Natural killer cell treated with Interleukin-12 subunit alpha and Interleukin-12 subunit beta and Interleukin-15 and Interleukin-18, amount 100 ng/mL, for 72 hours (primary cell): ENCODE data around the gene BICRA. TPM values are rescaled to one million over a fixed set of nuclear protein-coding genes. Genes with fewer than 3 reads are reported as not detected.

Experiments
- ATAC-seq, 2 donors: fragments of 150-1000 bp; cut with Tn5 transposase in 1 of 2; sonication (Bioruptor Pico), chemical (Tn5 transposase) in 1 of 2; 2 replicates each; pipeline ENCODE4 v1.10.0; 2021
- DNase-seq: peaks from one replicate; pipeline ENCODE4 v3.0.0; 2022; ENCODE audit warnings: low spot score
- H3K27ac Mint-ChIP-seq, 2 donors: 1 replicate in 1 of 2; 2 replicates in 1 of 2; pipeline ENCODE4 v1.8.0; 2022; ENCODE audit warnings: mixed read lengths in 2 of 2, mild to moderate bottlenecking in 1 of 2, moderate library complexity in 1 of 2
- H3K27me3 Mint-ChIP-seq, 2 donors: 1 replicate in 1 of 2; 2 replicates in 1 of 2; pipeline ENCODE4 v1.8.0; 2022; ENCODE audit warnings: mixed read lengths in 2 of 2
- H3K36me3 Mint-ChIP-seq: one replicate; pipeline ENCODE4 v1.8.0; 2022; ENCODE audit warnings: mixed read lengths
- H3K4me1 Mint-ChIP-seq, 2 donors: 1 replicate in 1 of 2; 2 replicates in 1 of 2; pipeline ENCODE4 v1.8.0; 2022; ENCODE audit warnings: low read depth in 2 of 2, mixed read lengths in 2 of 2, mild to moderate bottlenecking in 1 of 2
- H3K4me3 Mint-ChIP-seq: one replicate; pipeline ENCODE4 v1.8.0; 2022; ENCODE audit warnings: mixed read lengths
- H3K9me3 Mint-ChIP-seq: 2 replicates; pipeline ENCODE4 v1.8.0; 2022; ENCODE audit warnings: mixed read lengths
- total RNA-seq, 2 donors: library from RNA; stranded (reverse); gene quantifications; one replicate each; pipeline ENCODE4 v1.2.3, GENCODE V29; 2022

Gene BICRA
- total RNA-seq, 2 donors from 2014 or later, result 14.4 to 17.5 TPM

DNA sequence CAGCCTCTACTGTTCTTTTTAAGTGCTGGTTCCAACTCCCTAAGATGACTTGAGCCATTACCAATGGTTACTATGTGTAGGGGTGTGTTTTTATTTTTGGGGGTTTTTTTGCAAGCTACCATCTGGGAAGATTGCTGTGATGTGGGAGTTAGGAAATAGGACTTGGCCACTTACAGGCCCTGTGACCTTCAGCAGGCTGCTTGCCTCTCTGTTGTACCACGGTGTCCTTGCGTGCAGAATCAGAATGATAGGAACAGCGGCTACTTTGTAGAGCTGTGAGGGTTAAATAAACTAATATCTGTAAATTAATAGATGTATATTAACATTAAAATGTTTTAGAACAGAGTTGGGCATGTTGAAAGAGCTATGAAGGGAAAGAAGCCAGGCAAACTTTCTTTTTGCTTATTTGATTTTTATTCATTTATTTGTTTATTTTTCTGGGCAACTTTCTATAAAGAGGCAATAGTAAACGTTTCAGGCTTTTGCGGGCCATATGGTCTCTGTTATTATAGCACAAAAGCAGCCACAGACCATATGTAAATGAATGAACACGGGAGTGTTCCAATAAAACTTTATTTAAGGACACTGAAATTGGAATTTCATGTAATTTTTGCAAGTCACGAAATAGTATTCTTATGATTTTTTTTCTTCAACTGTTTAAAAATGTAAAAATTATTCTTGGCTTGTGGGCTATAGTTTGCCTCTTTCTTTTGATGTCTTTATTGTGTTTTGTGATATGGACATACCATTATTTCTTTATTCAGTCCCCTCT, 77.9 kb downstream of the BICRA start:
- Mint-ChIP-seq H3K9me3 (no peaks in the 10 kb centered on the region), H3K27me3 (no peaks in the 10 kb centered on the region), H3K36me3 (no peaks in the 10 kb centered on the region), H3K4me3 (no peak overlapping the region), H3K4me1 (peaks cover 0 to 4% of the 10 kb centered on the region in 2 donors), H3K27ac (no peak overlapping the region)
- DNase-seq (no peak), ATAC-seq (no peak)

- ATAC-seq, result no peak
- H3K27ac Mint-ChIP-seq, result no peak overlapping the region
- no peak for DNase-seq
- H3K36me3 Mint-ChIP-seq, result no peaks in the 10 kb centered on the region
- no peaks in the 10 kb centered on the region for H3K27me3 Mint-ChIP-seq
- peaks cover under 1 to 4% of the 10 kb centered on the region in 2 donors for H3K4me1 Mint-ChIP-seq
- no peaks in the 10 kb centered on the region for H3K9me3 Mint-ChIP-seq
- H3K4me3 Mint-ChIP-seq, result no peak overlapping the region
These were observed 79.0 kb downstream of the BICRA start for GRCh38 chr19:47687906-47688305.

DNA sequence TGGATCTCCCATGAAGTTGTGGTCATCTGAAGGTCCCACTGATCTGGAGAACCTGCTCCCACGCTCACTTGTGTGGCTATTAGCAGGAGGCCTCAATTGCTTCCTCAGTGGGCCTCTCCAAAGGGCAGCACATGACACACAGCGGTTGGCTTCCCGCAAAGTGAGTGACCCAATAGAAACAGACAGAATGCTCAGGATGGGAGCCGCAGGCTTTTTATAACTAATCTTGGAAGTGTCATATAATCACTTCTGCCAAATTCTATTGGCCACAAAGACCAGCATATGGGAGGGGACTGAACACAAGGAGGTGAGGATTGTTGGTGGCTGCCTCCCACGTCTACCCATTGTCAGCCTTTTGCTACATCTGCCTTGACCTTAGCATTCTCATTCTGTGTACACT, 82.2 kb downstream of the BICRA start:
- DNase-seq (no peak), ATAC-seq (no peak)
- no peaks in the 10 kb centered on the region for H3K27me3 Mint-ChIP-seq
- no peaks in the 10 kb centered on the region for H3K36me3 Mint-ChIP-seq
- H3K27ac Mint-ChIP-seq, result no peak overlapping the region
- peaks cover 4 to 8% of the 10 kb centered on the region in 2 donors for H3K4me1 Mint-ChIP-seq
- H3K9me3 Mint-ChIP-seq, result no peaks in the 10 kb centered on the region
- H3K4me3 Mint-ChIP-seq, result no peak overlapping the region

DNA sequence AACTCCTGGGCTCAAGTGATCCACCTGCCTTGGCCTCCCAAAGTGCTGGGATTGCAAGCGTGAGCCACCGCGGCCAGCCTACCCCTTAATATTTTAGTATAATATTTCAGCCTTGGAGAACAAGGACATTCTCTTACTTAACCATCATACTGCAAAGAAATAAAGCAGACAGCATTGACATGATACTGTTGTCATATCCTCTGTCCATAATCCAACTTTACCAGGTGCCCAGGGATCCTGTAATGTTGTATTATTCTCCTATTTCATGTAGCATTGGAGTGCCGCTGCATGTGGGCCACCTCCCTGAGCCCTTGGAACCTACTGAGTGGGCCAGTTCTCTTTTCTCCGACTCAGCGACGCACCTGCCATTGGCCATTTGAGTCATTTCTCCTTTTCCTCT, 82.8 kb downstream of the BICRA start:
- no peaks in the 10 kb centered on the region for H3K9me3 Mint-ChIP-seq
- no peaks in the 10 kb centered on the region for H3K36me3 Mint-ChIP-seq
- H3K27ac Mint-ChIP-seq, result no peak overlapping the region
- DNase-seq, result no peak
- no peak for ATAC-seq
- peaks cover 4 to 8% of the 10 kb centered on the region in 2 donors for H3K4me1 Mint-ChIP-seq
- H3K4me3 Mint-ChIP-seq, result no peak overlapping the region
- no peaks in the 10 kb centered on the region for H3K27me3 Mint-ChIP-seq

DNA sequence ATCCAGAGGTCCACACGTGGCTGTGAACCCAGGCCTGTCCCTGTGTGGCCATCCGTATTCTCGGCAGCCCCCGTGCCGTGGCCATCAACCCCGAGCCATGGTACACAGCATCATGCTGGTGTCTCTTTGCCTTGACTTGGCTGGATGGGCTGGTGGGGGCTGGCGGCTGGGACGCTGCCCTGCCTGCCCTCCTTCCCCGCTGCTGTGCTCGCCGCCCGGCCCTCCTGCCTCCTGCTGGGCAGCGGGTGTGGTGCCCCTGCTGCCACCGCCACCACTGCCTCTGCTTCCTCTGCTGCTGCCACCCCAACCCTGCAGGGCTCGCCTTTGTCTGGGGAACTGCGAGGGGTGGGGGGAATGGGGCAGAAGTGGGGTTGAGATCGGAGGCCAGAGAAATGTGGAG, 84.6 kb downstream of the BICRA start:
- H3K27ac Mint-ChIP-seq, result no peak overlapping the region
- ATAC-seq (no peak), DNase-seq (no peak)
- H3K27me3 Mint-ChIP-seq, result no peaks in the 10 kb centered on the region
- H3K9me3 Mint-ChIP-seq, result no peaks in the 10 kb centered on the region
- H3K36me3 Mint-ChIP-seq, result no peaks in the 10 kb centered on the region
- no peak overlapping the region for H3K4me3 Mint-ChIP-seq
- peaks cover 0 to 8% of the 10 kb centered on the region in 2 donors for H3K4me1 Mint-ChIP-seq

GRCh38 chr19:47693903-47694302, 85.0 kb downstream of the BICRA start:
- no peaks in the 10 kb centered on the region for H3K36me3 Mint-ChIP-seq
- DNase-seq (no peak), ATAC-seq (no peak)
- H3K4me1 Mint-ChIP-seq, result peaks cover 0 to 8% of the 10 kb centered on the region in 2 donors
- H3K9me3 Mint-ChIP-seq, result no peaks in the 10 kb centered on the region
- H3K27me3 Mint-ChIP-seq, result no peaks in the 10 kb centered on the region
- H3K27ac Mint-ChIP-seq, result no peak overlapping the region
- H3K4me3 Mint-ChIP-seq, result no peak overlapping the region

GRCh38 chr19:47694466-47695273, 85.7 kb downstream of the BICRA start:
- peak in 1 of 2 donors; percentile 34 for ATAC-seq
- Mint-ChIP-seq H3K27ac (no peak overlapping the region), H3K27me3 (no peaks in the 10 kb centered on the region), H3K36me3 (no peaks in the 10 kb centered on the region), H3K9me3 (no peaks in the 10 kb centered on the region), H3K4me1 (peaks cover 0 to 8% of the 10 kb centered on the region in 2 donors), H3K4me3 (no peak overlapping the region)
- no peak for DNase-seq

- no peaks in the 10 kb centered on the region for H3K9me3 Mint-ChIP-seq
- DNase-seq, result no peak
- no peaks in the 10 kb centered on the region for H3K27me3 Mint-ChIP-seq
- H3K36me3 Mint-ChIP-seq, result no peaks in the 10 kb centered on the region
- ATAC-seq, result no peak
- no peak overlapping the region for H3K4me3 Mint-ChIP-seq
- H3K4me1 Mint-ChIP-seq, result peaks cover 0 to 8% of the 10 kb centered on the region in 2 donors
- H3K27ac Mint-ChIP-seq, result peak overlapping the region in 1 of 2 donors; percentile 12
These were observed 86.8 kb downstream of the BICRA start for GRCh38 chr19:47695533-47696262.

GRCh38 chr19:47696635-47697034, 87.7 kb downstream of the BICRA start:
- Mint-ChIP-seq H3K9me3 (no peaks in the 10 kb centered on the region), H3K4me3 (no peak overlapping the region), H3K27ac (no peak overlapping the region), H3K27me3 (no peaks in the 10 kb centered on the region), H3K36me3 (no peaks in the 10 kb centered on the region), H3K4me1 (peaks cover 0 to 8% of the 10 kb centered on the region in 2 donors)
- DNase-seq (no peak), ATAC-seq (no peak)

DNA sequence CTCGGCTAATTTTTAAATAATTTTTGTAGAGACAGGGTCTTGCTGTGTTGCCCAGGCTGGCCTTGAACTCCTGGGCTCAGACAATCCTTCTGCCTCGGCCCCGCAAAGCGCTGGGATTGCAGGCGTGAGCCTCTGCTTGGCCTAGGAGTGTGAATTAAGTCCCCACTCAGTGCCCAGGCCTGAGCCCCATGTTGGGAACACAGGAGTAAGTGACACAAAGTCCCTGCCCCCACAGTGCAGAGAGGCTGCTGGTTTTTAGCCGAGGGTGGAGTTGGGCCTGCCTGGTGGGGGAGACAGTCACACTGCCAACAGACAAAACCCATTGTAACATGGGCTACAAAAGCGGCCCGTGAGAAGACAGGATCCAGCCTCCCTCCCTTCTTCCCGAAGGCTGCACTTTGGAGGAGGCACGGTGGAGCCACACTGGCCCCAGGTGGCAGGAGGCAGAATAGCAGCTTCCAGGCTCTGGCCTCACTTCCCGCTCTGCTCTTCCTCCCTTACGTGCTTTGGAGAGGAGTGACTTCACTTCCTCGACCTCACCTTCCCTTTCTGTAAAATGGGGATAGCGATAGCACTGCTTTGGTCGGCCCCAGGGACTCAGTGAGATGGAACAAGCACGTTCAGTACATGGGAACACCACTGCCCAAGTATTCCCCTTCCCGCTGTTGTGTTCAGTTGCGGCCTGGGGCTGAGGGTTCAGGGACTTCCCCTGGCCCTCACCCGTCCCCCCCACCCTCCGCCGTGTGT, 89.1 kb downstream of the BICRA start:
- H3K36me3 Mint-ChIP-seq, result no peaks in the 10 kb centered on the region
- H3K27ac Mint-ChIP-seq, result no peak overlapping the region
- H3K4me3 Mint-ChIP-seq, result no peak overlapping the region
- H3K27me3 Mint-ChIP-seq, result no peaks in the 10 kb centered on the region
- H3K9me3 Mint-ChIP-seq, result no peaks in the 10 kb centered on the region
- ATAC-seq (peak; percentile 46 to 67), DNase-seq (no peak)
- peaks cover 0 to 6% of the 10 kb centered on the region in 2 donors for H3K4me1 Mint-ChIP-seq

- Mint-ChIP-seq H3K27me3 (no peaks in the 10 kb centered on the region), H3K4me1 (peaks cover 0 to 4% of the 10 kb centered on the region in 2 donors), H3K4me3 (no peak overlapping the region), H3K36me3 (no peaks in the 10 kb centered on the region), H3K9me3 (no peaks in the 10 kb centered on the region), H3K27ac (no peak overlapping the region)
- ATAC-seq, result no peak
- DNase-seq, result no peak
These were observed 89.9 kb downstream of the BICRA start for GRCh38 chr19:47698631-47699359.

GRCh38 chr19:47699360-47699917, 90.5 kb downstream of the BICRA start:
- H3K4me3 Mint-ChIP-seq, result no peak overlapping the region
- H3K36me3 Mint-ChIP-seq, result no peaks in the 10 kb centered on the region
- no peak overlapping the region for H3K27ac Mint-ChIP-seq
- peaks cover 0 to 4% of the 10 kb centered on the region in 2 donors for H3K4me1 Mint-ChIP-seq
- ATAC-seq (no peak), DNase-seq (no peak)
- H3K27me3 Mint-ChIP-seq, result no peaks in the 10 kb centered on the region
- H3K9me3 Mint-ChIP-seq, result no peaks in the 10 kb centered on the region
